ENCODE results near the gene TRMT1. TPM values are rescaled to one million over a fixed set of nuclear protein-coding genes. Genes with fewer than 3 reads are reported as not detected.

TRMT1 gene
- total RNA-seq, 2 experiments from 2014 or later: 85.0 to 95.7 TPM

GRCh38 chr19:13120817-13121216 lies 4.3 kb upstream of the TRMT1 start:
- peaks cover 47% of the 10 kb centered on the region for H3K4me1 Mint-ChIP-seq (ENCODE audit: low read depth)
- intact Hi-C loops (cut with micrococcal nuclease): no loop called here
- ATAC-seq (no peak), DNase-seq (peak; percentile 27)
- no peaks in the 10 kb centered on the region for H3K9me3 Mint-ChIP-seq
- ChIA-PET POLR2A (interaction anchor here (1.1 to 6.4 kb wide), 5 partner anchors 9 to 81 kb away, joined by 3 to 63 read pairs (median 8); partner anchors contain the start of genes IER2 and STX10), CTCF (interaction anchor here (1.5 to 5.2 kb wide), 3 partner anchors 16 to 155 kb away, joined by 4 to 21 read pairs (median 7); no protein-coding TSS in a partner anchor)
- H3K36me3 Mint-ChIP-seq (ENCODE audit: low read depth): peaks cover 15% of the 10 kb centered on the region
- TF ChIP-seq CTCF (IDR thresholded peaks at IDR 0.05): no peak
- peak overlapping the region; percentile 79 for H3K4me3 Mint-ChIP-seq
- peak overlapping the region; percentile 67 for H3K27ac Mint-ChIP-seq
- H3K27me3 Mint-ChIP-seq: no peaks in the 10 kb centered on the region

- H3K4me3 Mint-ChIP-seq: peak overlapping the region; percentile 79
- H3K4me1 Mint-ChIP-seq (ENCODE audit: low read depth): peaks cover 53% of the 10 kb centered on the region
- H3K27me3 Mint-ChIP-seq: no peaks in the 10 kb centered on the region
- peak overlapping the region; percentile 67 for H3K27ac Mint-ChIP-seq
- DNase-seq: no peak
- CTCF ChIA-PET: interaction anchor here (0.7 to 5.2 kb wide), 5 partner anchors 15 to 207 kb away, joined by 3 to 21 read pairs (median 4); no protein-coding TSS in a partner anchor
- peaks cover 21% of the 10 kb centered on the region for H3K36me3 Mint-ChIP-seq (ENCODE audit: low read depth)
- intact Hi-C loops (cut with micrococcal nuclease): no loop called here
- H3K9me3 Mint-ChIP-seq: no peaks in the 10 kb centered on the region
- no peak for ATAC-seq
- TF ChIP-seq CTCF (IDR thresholded peaks at IDR 0.05): no peak
- POLR2A ChIA-PET: interaction anchor here (1.1 to 6.4 kb wide), 6 partner anchors 10 to 82 kb away, joined by 3 to 63 read pairs (median 5); partner anchors contain the start of genes IER2 and STX10
These were observed 3.5 kb upstream of the TRMT1 start for GRCh38 chr19:13120031-13120430.

- Mint-ChIP-seq H3K4me1 (ENCODE audit: low read depth) (peaks cover 57% of the 10 kb centered on the region), H3K9me3 (no peaks in the 10 kb centered on the region), H3K36me3 (ENCODE audit: low read depth) (peaks cover 22% of the 10 kb centered on the region), H3K27ac (peak overlapping the region; percentile 85), H3K4me3 (peak overlapping the region; percentile 79), H3K27me3 (no peaks in the 10 kb centered on the region)
- DNase-seq (no peak), ATAC-seq (no peak)
- ChIA-PET CTCF (interaction anchor here (0.7 to 5.2 kb wide), 5 partner anchors 15 to 206 kb away, joined by 3 to 21 read pairs (median 4); no protein-coding TSS in a partner anchor), POLR2A (interaction anchor here (1.0 to 6.4 kb wide), 6 partner anchors 11 to 44 kb away, joined by 3 to 63 read pairs (median 5); partner anchors contain the start of genes IER2 and STX10)
- intact Hi-C loops (cut with micrococcal nuclease): loop anchor here (5.0 kb wide), 1 partner anchor 33 kb away; the partner anchor contains the start of genes IER2 and STX10
- TF ChIP-seq CTCF (IDR thresholded peaks at IDR 0.05): no peak
These were observed 3.1 kb upstream of the TRMT1 start for GRCh38 chr19:13119627-13120026.

- CTCF ChIA-PET: interaction anchor here (0.6 to 5.4 kb wide), 8 partner anchors 13 to 153 kb away, joined by 3 to 39 read pairs (median 4); partner anchors contain the start of genes IER2 and STX10
- no peak for TF ChIP-seq CTCF (IDR thresholded peaks at IDR 0.05)
- no peaks in the 10 kb centered on the region for H3K27me3 Mint-ChIP-seq
- DNase-seq (peak; percentile 70), ATAC-seq (no peak)
- H3K36me3 Mint-ChIP-seq (ENCODE audit: low read depth): peaks cover 26% of the 10 kb centered on the region
- peak overlapping the region; percentile 85 for H3K27ac Mint-ChIP-seq
- intact Hi-C loops (cut with micrococcal nuclease): loop anchor here (5.0 kb wide), 1 partner anchor 34 kb away; the partner anchor contains the start of genes IER2 and STX10
- no peaks in the 10 kb centered on the region for H3K9me3 Mint-ChIP-seq
- peak overlapping the region; percentile 79 for H3K4me3 Mint-ChIP-seq
- POLR2A ChIA-PET: interaction anchor here (0.7 to 7.6 kb wide), 9 partner anchors 12 to 721 kb away, joined by 3 to 63 read pairs (median 19); partner anchors contain the start of genes IER2, LYL1 and STX10
- H3K4me1 Mint-ChIP-seq (ENCODE audit: low read depth): peaks cover 59% of the 10 kb centered on the region
These were observed 2.1 kb upstream of the TRMT1 start for GRCh38 chr19:13118424-13119193.
